HCT116 (cell line): ENCODE data around the gene BTBD16.

Experiments
- EZH2phosphoT487 ChIP-seq: fragments of 200-600 bp; IDR thresholded peaks from 2 replicates; pipeline ENCODE4 v1.6.1; 2018; ENCODE audit warnings: antibody characterized with exemption, borderline replicate concordance
- MAX ChIP-seq: IDR thresholded peaks from 2 replicates; pipeline ENCODE4 v1.6.1; 2012
- POLR2AphosphoS5 ChIP-seq: IDR thresholded peaks from 2 replicates; pipeline ENCODE4 v1.6.1; 2011; ENCODE audit warnings: mild to moderate bottlenecking, low read depth, low read length, moderate library complexity
- REST ChIP-seq: IDR thresholded peaks from 2 replicates; pipeline ENCODE4 v1.6.1; 2012; ENCODE audit warnings: low read depth
- SIN3A ChIP-seq: IDR thresholded peaks from 2 replicates; pipeline ENCODE4 v1.6.1; 2012; ENCODE audit warnings: low read depth
- SRF ChIP-seq: IDR thresholded peaks from 2 replicates; pipeline ENCODE4 v1.6.1; 2012; ENCODE audit warnings: low read depth
- ZBTB33 ChIP-seq: IDR thresholded peaks from 2 replicates; pipeline ENCODE4 v1.6.1; 2011; ENCODE audit warnings: mild to moderate bottlenecking, low read length, moderate library complexity; ENCODE audit not compliant: insufficient replicate concordance; ENCODE audit errors: extremely low read depth
- TF ChIP-seq, protein P1 (sequence below), 3 experiments: fragments of 200-600 bp in 1 of 3; sonication (generic) in 1 of 3; IDR thresholded peaks in 2 of 3; conservative IDR thresholded peaks in 1 of 3; 2 replicates each; pipeline ENCODE4 v1.5.1; 2012 to 2017; ENCODE audit warnings: low read depth in 2 of 3, low read length in 2 of 3, antibody characterized with exemption in 1 of 3, borderline replicate concordance in 1 of 3, control low read depth in 1 of 3, mild to moderate bottlenecking in 1 of 3, mixed read lengths in 1 of 3, mixed run types in 1 of 3, moderate library complexity in 1 of 3; ENCODE audit not compliant: insufficient read depth in 1 of 3

DNA sequence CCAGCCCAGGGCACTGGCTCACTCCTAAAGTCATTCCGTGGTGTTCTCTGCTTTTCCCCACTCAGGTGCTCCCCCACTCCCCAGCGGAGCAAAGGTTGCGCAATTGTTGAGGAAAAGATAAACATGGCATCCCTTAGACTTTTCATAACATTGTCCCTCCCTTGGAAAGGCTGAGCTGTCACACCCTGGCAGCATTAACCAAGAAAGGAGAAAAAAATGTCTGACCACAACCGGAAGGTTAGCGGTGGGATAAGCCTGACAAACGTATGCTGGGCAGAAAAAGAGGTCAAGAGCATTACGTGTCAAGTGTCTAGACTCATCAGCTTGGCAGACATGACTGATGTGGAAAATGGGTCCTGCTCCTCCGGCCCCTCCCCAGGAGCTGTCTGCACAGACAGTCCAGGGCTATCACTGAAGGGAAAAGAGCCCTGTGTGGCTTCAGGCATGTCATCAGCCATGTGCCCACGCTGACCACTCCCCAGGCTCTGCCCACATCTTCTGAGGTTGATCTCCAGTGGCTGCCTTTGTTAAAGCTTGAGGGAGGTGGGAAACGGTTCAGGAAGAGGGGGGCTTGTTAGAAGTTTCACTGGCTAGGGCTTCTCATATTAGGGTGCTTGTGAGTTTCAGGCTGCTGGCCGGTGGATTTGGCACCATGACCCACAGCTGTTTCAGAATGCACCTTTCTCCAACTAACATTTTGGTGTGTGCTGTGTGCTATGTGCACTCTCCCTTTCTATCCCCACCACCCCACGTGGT lies 30.1 kb downstream of the BTBD16 start:
- TF ChIP-seq MAX (no peak), EZH2phosphoT487 (no peak), SRF (no peak), ZBTB33 (no peak), POLR2AphosphoS5 (no peak), REST (no peak), SIN3A (no peak)
- TF ChIP-seq, protein P1, sequence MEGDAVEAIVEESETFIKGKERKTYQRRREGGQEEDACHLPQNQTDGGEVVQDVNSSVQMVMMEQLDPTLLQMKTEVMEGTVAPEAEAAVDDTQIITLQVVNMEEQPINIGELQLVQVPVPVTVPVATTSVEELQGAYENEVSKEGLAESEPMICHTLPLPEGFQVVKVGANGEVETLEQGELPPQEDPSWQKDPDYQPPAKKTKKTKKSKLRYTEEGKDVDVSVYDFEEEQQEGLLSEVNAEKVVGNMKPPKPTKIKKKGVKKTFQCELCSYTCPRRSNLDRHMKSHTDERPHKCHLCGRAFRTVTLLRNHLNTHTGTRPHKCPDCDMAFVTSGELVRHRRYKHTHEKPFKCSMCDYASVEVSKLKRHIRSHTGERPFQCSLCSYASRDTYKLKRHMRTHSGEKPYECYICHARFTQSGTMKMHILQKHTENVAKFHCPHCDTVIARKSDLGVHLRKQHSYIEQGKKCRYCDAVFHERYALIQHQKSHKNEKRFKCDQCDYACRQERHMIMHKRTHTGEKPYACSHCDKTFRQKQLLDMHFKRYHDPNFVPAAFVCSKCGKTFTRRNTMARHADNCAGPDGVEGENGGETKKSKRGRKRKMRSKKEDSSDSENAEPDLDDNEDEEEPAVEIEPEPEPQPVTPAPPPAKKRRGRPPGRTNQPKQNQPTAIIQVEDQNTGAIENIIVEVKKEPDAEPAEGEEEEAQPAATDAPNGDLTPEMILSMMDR (IDR thresholded peaks at IDR 0.05 in 2 of 3, conservative IDR thresholded peaks at IDR 0.05 in 1 of 3; ENCODE audit: borderline replicate concordance in 1 of 3, insufficient read depth in 1 of 3, low read depth in 2 of 3, low read length in 2 of 3) = no peak
